NCI-H1105 (cell line): ENCODE data around the gene EXD1.
A peak's percentile ranks its signal among the peaks of the same experiment; 100 is the strongest.
"Not testable (repeated sequence)": the region's sequence is repeated elsewhere in the genome, so short reads cannot be mapped to it uniquely, and the experiment has no call there.

Source experiments
- DNase-seq: peaks from one replicate; lab custom pipeline; 2025; lab: John Stamatoyannopoulos, UW

The EXD1 gene, protein sequence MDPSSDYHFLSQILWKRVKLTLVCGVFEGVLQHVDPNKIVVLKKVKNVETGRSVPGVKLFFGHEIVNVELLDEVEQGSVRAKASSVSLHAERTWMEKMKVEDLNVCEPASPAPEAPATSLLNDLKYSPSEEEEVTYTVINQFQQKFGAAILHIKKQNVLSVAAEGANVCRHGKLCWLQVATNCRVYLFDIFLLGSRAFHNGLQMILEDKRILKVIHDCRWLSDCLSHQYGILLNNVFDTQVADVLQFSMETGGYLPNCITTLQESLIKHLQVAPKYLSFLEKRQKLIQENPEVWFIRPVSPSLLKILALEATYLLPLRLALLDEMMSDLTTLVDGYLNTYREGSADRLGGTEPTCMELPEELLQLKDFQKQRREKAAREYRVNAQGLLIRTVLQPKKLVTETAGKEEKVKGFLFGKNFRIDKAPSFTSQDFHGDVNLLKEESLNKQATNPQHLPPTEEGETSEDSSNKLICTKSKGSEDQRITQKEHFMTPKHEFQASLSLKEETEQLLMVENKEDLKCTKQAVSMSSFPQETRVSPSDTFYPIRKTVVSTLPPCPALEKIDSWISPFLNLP

DNA sequence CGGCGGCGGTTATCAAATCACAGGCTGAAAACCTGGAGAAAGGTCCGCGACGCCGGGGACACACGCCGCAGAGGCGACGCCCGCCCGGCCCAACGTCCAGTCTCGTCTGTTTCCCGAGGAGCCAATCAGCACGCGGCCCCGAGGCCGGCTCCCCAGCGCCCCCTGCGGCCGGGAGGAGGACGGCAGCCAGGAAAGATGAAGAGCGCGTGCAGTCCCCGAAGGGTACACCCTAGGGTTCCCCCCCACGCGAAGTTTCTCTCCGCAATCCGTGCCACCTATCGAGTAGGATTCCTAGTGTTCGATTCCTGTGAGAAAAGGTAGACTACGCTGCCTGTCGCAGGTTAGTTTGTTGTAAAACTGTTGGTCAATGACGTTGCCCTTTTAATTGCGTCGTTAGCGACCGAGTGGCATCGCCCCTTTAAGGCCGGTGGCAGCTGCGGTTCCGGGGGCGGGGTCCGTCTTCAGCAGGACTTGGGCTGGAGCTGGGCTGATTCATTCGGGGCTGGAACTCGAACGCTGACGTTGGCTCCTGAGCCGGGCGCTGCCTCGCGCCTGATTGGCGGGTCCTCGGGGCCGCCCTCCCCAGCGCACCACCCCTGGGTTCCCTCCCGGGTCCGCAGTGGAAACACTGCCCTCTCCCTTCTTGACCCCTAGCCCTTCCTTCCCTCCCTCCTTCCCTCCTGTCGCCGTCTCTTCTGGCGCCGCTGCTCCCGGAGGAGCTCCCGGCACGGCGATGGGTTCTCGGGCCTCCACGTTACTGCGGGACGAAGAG is at the start of gene EXD1, which contains the start of gene CHP1:
Gene EXD1, minus strand, starts transcription at position 108 of the 772 bp plus-strand sequence. CDS start 4,182 bp downstream, outside the sequence.
Gene CHP1, plus strand, starts transcription at position 619 of the 772 bp plus-strand sequence. Its CDS starts 115 bp downstream, at position 734.
- DNase-seq = peak; percentile 85

DNA sequence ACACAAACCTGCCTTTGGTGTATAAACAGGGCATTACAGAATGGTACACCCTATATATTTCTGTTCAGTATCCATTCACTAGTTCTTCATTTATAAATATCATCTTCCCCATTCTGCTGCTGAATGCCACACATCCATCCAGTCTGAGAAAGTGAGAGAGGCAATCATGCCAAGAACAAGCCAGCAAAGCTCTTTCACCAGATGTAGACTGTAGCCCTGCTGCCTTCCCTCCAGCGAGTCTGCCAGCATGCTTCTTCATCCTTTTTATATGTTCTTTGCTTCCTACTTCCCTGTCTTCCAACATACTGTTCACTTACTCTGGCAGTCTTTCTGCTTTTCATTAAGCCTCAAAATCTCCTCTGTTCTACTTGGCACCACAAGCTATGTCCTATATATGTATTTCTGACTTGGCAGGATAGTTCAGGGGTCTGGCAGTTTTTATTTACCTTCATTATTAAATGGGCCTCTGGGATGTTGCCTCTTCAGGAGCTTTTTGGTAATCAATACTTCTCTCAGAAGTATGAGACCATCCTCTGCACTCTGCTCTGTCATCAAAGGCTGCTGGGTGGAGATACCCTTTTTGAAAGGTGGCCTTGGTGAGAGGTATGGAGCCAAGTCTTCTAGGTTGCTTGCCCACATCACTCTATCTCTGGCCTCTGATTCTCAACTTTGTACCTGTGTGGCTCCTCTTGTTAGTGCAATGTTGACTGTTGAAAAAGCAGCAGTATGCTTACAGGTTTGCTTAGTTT is 49.2 kb upstream of the EXD1 start:
- no peak for DNase-seq

DNA sequence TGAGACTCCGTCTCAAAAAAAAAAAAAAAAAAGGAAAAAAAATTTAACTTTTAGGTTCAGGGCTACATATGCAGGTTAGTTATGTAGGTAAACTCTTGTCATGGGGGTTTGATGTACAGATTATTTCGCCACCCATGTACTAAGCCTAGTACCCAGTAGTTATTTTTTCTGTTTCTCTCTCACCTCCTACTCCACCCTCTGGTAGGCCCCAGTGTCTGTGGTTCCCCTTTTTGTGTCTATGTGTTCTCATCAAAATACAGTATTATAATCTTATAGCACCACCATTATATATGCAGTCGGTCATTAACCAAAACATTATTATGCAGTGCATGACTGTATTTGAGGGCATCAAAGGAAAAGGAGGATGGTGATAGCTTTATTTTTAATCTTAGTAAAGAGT is 47.8 kb upstream of the EXD1 start:
- DNase-seq = no peak

DNA sequence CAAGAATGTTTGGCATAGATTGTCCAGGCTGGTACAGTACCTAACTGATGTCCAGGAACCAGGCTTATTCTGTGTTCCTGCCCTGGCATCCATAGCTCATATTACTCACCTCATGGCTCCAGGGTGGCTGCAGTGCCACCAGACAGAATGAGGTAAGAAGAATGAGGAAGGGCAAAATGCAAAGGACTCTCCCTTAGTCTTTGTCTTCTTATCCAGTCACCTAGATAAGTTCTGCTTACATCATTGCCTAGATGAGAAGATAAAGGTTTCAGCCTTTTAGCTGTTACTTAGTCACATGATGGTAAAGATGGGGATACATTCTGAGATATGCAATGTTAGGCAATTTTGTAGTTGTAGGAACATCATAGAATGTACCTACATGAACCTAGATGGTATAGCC is 46.3 kb upstream of the EXD1 start:
- no peak for DNase-seq

DNA sequence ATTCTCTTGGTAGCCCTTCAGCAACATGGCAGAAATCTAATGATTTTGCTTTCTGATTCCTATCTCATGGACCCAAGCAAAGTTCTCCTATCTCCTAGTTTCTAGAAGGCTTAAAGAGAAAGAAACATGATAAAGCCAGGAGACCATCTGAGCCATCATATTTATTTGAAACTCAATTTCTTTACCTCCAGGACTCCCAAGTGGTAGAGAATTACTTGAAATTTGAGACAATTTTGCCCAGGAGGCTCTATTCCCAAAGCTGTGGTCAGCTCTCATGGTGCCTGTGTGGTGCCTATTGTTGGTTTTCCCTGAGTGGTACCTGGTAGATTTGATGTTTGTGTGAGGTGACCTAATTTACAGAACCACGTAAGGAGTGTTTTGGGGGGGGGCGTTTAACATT is 39.3 kb upstream of the EXD1 start:
- no peak for DNase-seq

DNA sequence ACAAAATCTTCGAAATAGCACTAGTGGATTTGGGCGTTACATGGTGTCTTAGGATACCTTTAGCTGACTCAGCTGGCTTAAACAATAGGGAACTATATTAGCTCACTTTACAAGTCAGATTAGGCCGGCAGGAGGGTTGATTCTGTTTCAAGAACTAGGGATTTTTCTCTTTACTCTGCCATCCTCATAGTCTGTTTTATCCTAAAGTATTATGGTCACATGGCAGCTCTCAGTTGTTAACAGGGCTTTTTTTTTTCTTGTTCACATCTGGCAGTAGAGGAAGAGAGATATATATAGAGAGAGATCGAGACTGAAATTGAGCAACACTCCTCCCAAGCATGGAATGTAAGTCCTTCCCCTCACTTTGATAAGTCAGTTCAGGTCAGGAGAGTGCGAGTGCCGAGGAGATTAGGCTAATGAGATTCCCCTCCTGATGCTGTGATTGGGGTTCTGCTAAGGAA is 33.4 kb upstream of the EXD1 start:
- DNase-seq = no peak

DNA sequence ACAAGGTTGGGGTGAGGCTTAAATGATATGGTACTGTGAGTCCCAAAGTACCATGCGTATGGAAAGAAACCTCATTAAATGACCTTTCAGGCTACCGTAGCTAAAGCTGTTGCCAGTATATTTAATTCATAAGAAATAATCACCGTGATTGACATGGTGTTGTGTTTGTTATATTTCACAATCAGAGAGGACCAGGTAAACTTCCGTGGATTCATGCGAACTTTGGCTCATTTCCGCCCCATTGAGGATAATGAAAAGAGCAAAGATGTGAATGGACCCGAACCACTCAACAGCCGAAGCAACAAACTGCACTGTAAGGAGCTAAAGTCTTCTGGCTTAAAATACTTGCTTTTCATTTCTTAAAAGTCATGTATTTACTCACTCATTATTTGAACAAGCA is 32.0 kb upstream of the EXD1 start:
- DNase-seq = no peak

DNA sequence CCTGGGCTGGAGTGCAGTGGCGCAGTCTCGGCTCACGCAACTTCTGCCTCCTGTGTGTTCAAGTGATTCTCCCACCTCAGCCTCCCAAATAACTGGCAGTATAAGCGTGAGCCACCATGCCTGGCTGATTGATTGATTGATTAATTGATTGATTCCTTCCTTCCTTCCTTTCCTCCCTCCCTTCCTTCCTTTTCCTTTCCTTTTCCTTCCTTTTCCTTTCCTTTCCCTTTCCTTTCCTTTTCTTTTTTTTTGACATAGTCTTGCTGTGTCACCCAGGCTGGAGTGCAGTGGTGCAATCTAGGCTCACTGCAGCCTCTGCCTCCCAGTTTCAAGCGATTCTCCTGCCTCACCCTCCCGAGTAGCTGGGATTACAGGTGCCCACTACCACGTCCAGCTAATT is 30.4 kb upstream of the EXD1 start:
- DNase-seq = not testable (repeated sequence)

DNA sequence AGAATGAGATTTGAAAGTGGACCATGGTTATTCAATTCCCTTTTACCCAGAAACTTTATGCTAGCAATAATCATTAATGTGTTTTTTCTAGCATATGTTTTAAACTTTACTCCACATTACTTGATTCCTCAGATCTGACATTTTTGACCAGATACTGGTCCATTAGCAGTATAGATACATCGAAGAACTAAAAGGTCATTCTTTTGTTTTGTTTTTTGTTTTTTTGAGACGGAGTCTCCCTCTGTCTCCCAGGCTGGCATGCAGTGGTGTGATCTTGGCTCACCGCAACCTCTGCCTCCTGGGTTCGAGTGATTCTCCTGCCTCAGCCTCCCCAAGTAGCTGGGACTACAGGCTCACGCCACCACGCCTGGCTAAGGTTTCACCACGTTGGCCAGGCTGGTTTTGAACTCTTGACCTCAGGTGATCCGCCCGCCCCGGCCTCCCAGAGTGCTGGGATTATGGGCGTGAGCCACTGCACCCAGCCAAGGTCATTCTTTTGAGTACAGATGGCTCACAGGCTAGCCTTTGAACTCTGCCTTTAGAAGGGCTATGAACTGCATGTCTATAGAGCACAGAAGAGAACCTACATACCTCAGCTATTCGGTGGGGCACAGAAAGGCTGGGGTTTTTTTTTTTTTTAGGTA is 29.1 kb upstream of the EXD1 start:
- no peak for DNase-seq

DNA sequence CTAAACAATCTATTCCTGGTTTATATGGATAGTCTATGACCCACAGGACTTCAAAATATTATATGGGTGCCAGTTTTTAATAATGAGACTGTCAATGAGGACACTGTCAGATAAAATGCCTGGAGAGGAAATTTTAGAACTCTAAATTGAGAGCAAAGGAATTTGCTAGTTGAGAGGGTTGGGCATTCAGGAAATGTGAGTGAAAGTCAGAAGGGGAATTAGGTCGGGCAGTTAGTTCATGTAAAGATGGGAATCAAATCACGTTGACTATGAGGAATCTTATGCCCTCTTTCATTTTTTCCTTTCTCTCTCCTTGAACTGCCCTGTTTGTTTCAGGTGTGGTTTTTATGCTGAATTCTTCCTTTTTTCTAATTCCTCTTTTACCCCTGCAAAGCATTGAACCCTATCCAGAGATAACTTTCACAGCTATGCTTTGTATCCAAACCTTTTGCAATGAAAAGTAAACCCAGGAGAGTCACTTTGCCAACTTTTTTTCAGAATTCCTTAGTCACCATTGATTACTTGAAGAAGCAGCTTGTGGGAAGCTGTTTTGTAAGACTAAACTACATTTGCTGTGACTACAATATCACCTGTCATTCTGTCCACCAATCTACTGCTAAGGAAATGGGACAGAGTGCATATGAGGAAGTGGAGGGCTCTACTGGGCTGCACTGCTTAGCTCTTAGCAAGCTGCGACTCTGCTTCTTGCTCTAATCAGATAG is 28.4 kb upstream of the EXD1 start:
- no peak for DNase-seq

DNA sequence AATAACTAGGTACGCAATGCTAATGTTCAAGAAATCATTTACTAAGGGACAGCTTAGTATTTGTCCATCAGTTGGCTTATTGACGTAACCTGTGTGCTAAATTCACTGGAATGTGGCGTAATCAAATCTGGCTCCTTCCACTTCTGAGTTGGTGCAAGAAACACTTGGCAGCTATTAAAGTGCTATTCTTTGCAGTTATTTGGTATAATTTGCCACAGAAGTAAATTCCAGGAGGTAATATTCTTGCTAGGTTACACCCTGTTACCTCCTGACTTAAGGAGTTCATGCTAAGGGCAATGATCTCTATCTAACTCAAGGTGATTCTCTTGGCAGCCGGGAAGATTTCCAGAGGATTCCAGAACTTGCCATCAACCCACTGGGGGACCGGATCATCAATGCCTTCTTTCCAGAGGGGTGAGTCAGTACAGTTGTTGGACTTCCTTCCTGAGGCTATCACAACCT is 26.1 kb upstream of the EXD1 start:
- no peak for DNase-seq

DNA sequence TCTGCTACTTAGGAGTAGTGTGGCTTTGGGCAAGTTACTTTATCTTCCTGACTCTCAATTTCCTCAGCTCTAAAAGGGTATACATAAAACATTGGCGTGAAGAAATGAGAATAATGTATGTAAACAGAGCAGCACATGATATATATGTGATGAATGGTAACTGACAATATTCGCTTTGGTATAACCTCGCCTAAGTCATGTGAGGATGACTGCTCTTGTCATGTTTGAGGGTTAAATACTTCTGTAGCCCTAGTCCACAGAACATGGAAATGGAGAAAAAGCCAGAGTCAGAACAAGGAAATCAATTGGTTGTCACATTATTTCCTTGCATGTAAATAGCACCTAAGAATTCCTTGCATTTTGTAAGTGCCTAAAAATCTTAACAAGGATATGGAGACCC is 25.5 kb upstream of the EXD1 start:
- DNase-seq = no peak

DNA sequence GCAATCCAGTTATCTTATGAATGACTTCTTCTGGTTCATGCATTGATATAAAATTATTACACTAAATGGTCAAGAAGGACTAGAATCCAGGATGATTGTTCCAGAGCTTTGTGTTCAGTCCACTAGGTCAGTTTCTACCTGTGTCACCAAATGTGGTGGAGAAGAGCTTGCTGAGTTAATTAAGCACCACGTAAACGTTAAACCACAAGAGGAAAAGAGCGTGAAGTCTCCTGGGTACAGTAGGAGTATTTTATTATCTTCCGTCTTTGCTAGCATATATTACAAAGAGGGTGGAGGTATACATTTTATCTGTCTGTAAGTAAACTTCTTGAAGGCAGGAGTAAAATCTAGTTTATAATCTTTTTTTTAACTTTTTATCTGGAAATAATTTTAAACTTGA is 24.0 kb upstream of the EXD1 start:
- no peak for DNase-seq

DNA sequence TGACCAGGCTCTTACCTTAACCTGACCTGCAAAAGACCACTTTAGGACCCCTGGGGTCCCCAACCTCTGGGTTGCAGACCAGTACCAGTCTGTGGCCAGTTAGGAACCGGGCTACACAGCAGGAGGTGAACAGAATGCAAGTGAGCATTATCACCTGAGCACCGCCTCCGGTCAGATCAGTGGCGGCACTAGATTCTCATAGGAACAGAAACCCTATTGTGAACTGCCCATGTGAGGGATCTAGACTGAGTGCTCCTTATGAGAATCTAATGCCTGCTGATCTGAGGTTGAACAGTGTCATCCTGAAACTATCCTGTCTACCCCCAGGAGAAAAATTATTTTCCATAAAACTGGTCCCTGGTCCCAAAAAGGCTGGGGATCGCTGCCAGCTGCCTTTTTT is 20.9 kb upstream of the EXD1 start:
- DNase-seq = no peak

DNA sequence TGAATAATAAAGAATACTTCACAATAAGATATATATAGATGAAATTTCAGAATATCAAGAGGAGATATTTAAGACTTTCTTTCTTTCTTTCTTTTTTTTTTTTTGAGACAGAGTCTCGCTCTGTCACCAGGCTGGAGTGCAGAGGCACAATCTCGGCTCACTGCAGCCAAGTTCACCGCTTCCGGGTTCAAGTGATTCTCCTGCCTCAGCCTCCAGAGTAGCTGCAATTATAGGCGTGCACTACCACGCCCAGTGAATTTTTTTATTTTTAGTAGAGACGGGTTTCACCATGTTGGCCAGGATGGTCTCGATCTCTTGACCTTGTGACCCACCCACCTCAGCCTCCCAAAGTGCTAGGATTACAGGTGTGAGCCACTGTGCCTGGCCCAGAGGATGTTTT is 20.2 kb upstream of the EXD1 start:
- not testable (repeated sequence) for DNase-seq

DNA sequence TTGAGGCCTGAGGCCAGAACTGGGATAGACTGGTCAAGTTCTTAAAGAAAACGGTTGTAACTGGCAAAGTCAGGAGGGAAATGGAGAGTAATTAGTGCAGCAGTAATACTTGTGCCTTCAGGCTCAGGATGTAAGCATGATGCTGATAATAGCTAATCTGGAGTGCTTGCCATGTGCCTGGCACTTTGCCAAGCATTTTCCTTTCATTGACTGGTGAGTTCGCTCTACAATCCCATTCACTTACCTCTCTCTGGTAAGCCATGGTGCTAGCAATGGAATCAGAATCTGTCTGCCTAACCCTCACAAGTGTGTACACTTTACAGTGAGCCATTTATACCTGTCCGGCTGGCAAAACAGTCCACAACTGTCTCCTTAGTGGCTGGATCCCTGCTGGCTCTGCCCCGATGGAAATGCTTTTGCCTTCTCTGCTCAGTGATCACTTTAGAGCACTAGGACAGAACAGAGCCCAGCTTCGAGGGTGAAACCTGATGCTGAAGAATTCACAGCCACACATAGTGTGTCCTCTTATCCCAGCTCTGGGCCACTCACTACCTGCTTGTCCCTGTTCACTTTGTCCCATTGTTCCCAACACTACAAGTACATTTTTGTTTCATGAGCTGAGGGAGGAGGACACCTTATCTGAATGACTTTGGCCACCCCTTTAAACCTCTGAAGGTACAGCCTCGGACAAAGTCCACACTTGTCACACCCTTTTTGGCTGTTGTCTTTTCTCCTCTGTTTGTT is 10.8 kb upstream of the EXD1 start:
- DNase-seq = peak; percentile 85

DNA sequence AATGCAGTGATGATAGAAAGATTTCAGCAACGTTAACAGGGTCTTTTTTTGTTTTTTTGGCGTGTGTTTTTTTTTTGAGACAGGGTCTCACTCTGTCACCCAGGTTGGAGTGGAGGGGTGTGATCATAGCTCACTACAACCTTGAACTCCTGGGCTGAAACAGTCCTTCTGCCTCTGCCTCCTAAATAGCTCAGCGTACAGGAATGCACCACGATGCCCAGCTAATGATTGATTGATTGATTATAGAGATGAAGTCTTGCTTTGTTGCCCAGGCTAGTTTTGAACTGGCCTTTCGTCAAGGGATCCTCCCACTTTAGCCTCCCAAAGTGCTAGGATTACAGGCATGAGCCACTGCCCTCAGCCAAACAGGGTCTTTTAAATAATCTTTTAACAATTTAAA is 7.5 kb upstream of the EXD1 start:
- DNase-seq = no peak

DNA sequence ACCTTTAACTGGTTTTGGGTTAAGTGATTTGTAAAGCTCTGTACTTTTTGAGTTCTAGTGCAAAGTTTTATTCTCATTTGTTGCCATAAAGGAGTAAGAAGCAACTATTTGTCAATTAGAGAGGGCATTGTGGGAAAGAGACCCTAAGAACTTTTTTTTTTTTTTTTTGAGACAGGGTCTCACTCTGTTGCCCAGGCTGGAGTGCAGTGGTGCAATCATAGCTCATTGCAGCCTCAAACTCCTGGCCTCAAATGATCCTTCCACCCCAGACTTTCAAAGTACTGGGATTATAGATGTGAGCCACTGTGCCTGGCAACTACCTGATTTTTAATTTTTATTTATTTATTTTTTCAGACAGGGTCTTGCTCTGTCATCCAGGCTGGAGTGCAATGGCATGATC is 5.4 kb upstream of the EXD1 start:
- DNase-seq = no peak

DNA sequence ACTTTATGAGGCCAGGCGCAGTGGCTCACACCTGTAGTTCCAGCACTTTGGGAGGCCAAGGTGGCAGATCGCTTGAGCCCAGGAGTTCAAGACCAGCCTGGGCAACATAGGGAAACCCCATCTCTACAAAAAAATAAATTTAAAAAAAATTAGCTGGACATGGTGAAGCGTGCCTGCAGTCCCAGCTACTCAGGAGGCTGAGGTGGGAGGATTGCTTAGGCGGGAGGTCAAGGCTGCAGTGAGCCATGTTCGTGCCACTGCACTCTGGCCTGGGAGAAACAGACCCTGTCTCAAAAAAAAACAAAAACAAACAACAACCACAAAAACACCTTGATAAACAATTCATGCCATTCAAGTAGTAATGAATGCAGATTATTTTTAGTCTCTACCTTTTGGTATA is 4.7 kb upstream of the EXD1 start:
- not testable (repeated sequence) for DNase-seq

DNA sequence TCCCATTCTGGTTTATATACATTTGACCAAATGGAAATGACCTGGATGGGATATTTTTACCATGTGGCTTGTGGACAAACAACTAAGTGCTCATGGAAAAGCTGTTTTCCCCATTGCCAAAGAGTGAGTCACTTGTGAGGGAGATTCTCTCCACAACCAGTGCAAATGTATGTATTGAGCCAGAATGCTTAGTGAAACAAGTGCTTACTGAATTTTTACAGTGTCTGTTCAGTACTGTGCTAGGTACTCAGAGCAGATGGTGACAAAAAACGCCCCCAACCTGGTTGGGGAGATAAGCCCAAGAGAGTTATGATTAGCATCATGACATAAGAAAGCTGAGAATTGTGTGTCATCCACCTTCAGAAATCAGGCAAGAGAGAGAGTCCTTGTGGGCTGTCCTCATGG is 2.8 kb upstream of the EXD1 start:
- DNase-seq = no peak
